ENCODE data around the gene NNMT.

NNMT gene

DNA sequence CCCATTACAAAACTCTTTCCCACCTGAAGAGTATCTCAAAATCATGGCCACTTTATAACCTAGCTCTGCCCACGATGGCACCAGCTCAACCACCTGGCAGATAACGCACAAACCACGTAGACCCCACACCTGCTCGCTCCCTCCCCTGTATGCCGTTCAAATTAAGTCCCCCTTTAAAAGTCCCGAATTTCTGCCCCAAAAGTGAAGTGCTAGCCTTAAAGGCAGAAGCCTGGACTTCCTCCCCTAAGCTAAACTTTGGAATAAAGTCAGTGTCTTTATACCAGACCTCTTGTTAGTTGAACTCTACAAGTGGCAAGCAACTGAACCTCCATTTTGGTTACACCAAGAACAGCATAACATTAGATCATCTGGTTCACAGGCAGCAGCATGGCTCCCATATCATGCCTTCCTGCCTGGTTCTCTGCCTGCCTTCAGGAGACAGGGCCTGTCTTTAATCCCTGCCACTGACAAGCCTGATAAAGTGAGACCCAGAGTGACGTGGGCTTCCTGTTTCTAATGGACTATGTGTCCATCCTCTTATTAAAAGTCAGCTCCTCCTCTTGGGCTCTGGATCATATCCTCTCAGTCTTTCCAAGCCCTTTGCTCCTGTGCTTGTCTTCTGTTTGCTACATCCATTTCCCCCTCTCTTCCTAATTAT is 32.6 kb upstream of the NNMT start:
- no peak for DNase-seq

DNA sequence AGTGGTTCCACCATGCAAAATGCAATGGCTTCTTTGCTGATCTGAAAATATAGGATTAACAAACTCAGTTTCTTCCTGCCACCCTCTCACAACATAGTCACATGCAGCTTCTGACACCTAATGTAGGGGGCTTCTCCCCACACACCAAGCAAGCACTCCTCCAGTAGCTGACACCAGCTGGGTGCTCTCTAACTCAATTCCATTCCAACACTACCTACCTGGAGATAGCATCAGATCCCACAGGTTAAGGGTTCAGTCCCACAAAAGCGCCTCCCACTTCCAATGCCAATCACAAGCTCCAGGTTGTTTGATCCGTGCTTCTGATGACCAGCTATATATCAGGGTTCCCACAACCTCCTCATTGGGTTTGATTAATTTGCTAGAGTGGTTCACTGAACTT is 31.8 kb upstream of the NNMT start:
- no peak for DNase-seq

DNA sequence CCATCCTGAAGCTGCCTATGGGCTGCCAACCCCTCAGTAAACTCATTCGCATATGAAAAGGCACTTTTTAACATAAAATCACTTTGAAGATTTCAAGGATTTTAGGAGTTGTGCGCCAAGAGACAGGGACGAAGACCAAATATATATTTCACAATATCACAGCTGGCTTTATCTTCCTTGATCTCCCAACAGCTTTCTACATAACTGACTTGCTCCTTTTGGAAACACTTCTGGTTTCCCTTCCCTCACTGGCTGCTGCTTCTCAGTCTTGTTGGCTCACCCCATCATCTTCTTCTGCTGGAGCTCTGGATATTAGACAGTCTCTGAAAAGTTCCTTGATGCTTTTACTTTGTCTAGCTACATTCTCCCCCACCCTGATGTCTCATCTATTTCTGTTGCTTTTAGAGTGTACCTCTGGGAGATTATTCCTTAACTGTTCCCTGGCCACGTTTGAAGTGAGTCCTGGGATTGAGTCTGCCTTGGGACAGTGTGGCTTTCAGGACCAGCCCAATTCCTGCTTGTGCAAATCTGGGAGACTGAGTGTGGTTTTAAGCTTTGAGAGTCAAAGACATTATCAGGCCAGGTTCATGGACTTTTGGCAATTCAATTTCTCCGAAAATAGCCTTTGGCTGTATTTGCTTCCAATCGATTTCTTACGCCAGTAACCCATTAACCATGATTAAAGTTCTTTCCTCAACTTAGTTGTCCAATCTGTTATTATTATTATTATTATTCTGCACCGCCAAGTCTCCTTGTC is 30.9 kb upstream of the NNMT start:
- DNase-seq: no peak

DNA sequence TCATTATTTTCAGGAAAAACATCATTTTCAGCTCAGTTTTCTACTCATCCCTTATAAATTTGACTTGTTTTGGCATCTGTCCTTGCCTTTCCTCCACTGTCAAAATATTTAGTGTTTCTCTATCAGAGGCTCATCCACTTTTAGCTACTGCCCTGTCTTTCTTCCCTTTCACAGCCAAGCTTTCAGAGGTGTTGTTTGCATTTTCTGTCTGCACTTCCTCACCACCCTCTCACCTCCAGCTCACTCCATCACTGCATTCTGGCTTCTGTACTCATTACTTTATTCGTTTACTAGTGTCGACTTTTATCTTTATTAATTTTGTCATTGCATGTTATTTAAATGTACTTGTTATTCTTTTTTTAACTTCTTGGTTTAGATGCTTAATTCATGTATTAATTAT is 26.7 kb upstream of the NNMT start:
- no peak for DNase-seq

DNA sequence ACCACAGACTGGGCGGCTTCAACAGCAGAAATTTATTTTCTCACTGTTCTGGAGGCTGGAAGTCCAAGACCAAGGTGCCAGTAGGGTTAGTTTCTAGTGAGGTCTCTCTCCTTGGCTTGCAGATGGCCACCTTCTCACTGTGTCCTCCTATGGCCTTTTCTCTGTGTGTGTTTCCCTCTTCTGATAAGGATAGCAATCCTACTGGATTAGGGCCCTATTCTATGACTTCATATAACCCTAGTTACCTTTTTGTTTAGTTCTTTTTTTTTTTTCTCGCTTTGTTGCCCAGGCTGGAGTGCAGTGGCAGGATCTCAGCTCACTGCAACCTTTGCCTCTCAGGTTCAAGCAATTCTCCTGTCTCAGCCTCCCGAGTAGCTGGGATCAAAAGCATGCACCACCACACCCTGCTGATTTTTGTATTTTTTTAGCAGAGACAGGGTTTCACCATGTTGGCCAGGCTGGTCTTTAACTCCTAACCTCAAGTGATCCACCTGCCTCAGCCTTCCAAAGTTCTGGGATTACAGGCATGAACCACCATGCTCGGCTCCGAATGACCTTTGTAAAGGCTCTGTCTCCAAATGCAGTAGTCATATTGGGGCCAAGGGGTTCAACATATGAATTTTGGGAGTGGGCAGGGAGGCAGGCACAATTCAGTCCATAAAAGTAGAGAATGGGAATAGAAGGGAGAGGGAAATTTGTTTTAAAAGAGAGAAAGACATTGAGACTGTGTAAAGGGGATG is 25.5 kb upstream of the NNMT start:
- DNase-seq: no peak

DNA sequence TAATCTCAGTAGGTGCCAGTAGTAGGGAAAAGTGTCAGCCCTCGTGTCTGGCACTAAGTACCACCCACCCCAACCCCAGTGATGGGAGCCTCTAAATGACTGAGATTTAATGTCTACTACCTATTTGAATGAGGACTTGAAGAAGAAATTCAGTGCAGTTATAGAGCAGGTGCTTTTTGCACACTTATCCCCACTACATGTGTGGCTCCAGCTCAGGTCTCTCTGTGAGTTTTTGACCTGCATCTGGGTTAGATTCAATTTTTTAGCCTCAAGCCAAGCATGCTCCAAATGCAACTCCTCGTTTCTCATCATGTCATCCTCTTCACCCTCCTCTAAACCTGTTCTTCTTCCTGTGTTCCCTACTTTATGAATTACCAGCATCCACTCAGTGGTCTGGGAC is 24.9 kb upstream of the NNMT start:
- DNase-seq: no peak

DNA sequence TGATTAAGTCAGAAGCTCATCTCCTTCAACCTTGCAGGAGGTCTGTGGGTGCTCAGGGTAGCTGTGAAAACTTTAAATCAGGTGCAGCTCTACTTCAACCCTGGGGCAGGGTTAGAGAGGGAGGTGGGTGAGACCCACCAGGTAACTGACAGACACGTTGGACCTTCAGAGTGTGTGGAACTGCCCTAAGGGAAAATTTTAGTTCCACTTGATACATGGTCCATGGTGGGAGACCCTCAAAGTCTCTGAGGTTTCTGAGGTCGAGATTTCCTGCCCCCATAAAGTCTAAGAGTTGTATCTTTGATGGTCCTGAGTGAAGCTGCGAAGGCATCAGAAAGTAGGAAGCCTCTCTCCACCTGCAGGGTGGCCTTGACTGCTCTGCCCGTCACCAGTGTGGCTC is 23.9 kb upstream of the NNMT start:
- DNase-seq: no peak

DNA sequence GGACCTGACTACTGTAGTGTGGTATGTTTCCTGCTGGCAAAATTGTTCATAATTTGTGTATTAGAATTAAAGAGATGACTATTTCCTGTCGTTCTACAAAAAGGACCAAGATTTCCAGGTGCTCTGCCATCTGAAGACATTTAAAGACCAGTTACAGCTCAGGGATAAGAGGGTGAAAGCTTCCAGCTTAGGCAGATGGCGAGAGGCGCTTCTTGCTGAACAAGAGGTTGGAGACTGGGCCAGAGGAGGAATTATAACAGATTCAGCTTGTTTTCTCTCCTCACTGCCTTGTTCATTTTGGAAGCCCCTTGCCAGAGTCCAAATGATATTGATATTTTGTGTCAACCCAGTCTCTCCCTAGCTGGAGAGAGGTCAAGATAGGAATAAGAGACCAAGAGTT is 23.1 kb upstream of the NNMT start:
- DNase-seq: no peak

DNA sequence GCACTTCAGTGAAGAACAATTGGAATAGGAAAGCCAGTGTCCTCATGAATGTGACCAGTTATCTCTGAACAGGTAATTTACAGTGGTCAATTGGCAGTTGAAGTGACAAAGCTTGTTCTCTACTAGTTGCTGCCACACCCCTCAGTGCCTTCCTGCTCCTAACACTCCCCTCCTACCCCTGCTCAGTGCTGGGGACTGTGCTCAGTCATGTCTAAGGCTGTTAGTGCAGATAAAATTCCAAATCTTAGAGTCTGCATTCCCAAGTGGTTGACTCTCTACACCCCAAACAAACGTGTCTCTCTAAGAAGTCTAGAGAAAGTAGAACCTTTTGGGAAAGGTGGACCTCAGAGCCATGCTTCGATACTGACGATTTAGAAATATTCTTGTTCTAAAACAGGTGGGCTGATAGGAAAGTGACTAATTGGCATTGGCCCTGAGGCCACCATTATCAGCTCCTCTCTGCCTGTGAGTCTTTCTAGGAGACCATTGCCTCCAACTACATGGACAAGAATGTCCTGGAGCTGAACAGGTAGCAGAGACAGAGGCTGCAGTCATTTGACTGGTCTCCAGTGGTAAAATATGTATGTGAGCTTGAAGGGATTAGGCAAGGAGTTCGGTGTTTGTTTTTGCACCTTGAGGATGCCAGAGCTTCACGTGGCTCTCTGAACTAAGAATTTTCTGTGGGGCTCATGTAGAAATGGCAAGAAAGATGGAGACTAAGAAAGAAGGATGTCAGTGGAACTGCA is 22.1 kb upstream of the NNMT start:
- no peak for DNase-seq

DNA sequence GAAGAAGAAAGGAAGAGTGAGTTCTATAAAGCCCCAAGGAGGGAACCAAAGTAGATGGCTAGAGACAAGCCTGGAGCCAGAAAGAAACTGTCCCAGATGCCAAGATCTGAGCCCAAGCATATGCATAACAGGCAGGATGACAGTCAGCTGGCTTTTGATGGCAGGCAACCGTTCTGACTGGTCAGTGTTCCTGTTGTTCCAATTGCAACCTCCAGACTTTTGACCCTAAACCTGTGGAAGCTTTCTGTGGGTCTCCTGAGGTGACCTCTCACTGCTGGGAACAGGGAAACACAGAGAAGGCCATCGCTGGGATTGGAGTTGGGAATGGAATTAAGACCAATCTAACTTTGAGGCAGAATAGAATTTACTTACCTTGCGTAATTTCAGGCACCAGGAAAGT is 21.6 kb upstream of the NNMT start:
- no peak for DNase-seq

DNA sequence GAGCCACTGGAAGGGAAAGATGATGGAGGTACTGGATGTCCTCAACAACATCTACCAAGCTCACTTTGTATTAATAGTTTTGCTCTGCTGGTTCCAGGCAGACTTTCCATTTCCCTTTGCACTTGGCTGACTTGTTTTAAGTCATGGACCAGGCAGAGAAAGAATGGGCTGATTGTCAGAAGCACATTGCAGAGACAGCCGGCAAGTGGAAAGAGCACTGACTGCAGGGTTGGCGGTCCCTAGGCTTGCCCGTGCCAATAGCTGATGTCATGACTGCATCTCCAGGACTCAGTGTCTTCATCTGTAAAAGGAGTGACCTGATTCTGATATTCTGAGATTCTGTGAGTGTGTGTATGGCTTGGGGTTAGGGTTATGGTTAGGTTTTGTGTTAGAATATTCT is 20.9 kb upstream of the NNMT start:
- DNase-seq: no peak

DNA sequence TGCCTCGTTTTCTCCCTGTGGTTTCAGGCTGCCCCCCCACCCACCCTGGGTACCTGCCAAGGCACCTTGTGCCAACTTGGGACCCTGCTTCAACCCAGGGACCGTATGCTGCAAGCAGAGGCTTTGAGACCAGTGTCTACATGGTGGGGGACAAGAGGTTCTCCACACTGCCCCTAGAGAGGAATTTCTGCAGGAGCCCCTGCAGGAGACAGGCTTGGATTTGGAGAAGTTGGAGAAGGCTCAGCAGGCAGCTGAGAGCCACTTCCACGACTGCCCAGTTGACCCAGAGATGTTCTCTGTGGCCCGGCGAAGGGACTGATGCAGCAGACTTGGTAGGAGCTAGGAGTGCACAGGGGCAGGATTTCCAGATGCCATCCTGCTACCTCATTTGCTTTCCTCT is 20.1 kb upstream of the NNMT start:
- DNase-seq: no peak

DNA sequence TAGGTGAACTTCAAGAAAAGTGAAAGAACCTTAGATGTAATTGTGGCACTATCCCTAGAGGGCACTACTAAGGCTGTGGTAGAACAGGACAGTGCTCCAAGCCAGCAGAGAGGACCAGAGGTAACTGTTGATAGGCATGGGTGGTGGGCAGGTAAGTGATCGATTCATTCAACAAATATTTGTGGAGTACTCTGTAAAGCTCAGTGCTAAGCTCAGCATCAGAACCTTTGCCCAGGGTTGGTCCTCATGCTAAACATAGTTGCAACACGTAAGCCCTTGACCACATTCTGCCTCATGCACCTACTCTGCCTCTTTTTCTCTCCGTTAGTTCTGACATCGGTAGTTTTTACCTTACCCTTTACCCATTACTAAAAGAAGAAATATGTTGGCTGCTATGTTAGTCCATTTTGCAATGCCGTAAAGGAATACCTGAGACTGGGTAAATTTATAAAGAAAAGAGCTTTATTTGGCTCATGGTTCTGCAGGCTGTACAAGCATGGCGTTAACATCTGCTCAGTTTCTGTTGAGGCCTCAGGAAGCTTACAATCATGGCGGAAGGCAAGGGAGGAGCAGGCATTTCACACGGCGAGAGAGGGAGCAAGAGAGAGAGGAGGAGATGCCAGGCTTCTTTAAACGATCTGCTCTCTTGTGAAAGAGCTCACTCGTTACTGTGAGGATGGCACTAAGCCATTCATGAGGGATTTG is 18.4 kb upstream of the NNMT start:
- DNase-seq: no peak

DNA sequence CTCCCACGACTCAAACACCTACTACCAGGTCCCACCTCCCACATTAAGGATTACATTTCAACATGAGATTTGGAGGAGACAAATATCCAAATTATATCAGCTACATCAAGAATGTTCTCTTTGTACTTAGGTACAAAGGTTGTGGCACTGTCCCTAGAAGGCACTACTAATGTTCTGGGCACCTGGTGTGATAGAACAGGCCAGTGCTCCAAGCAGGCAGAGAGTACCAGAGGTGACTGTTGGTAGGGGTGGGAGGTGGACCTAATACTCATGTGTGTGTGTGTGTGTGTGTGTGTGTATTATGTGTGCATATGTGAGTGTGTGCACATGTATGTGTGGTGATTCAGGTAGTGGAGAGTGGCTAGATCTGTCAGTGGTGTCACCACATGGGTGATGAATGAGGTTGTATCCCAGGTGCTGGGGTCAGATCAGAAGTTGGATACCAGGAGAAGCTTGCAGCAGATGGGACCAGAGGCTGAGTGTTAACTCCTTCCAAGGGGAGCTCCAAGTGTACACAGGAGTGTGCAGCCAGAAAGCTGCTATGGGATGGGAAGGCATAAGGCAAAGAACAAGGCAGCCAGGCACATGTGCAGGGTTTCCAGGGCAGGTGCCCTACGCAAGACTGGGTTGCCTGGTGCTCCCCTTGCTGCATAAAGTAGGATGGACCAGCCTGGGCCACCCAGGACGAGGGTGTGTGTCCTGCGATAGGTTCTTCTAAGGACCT is 17.7 kb upstream of the NNMT start:
- DNase-seq: no peak

DNA sequence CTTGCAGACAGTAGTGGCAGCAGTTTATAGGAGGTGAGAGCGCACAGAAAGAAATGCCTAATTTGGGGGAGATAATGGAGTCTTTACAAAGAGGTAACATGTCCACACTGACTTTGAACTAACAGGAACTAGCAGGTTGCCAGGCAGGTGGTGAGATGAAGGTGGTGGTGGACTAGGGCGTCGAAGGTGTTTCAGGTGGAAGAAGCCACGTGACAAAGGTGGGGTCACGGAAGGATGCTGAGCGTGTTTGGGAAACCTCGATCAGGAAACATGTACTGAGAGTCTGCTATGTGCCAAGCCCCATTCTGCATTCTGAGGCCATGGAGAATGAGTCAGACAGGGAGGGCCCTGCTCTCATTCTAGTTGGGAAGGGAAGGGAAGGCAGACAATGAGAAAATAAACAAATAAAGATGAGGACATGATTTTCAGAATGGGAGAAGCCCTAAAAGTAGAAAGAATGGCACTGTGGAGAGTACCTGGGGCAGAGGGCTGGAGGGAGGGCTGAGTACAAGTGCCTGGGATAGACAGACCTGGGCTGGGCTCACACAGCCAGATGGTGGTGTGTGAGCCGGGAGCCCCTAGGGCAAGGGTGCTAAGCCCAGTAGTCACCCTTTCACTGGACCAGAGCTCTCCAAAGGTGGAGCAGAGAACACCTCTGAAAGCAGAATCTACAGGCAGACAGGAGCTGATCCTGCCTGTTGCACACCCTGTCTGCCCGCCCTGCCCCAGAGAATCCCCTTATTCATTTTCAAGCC is 16.2 kb upstream of the NNMT start:
- no peak for DNase-seq

DNA sequence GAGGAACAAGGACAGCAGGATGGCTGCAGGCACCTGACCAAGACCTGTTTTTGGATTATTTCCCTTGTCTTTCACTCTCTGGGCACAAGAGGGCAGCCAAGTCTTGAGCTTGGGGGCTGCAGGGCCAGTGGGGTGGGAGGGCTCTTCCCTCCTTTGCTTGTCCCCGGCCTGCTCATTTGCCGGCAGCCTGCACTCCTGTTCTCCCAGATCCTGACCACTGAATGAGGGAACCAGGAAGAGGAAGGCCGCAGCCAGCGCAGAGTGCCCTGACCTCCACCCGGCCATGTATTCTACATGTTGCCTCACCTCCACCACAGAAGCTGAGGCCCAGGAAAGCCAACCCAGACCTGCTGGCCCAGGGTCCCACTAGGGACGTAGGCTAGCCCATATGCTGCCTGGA is 15.5 kb upstream of the NNMT start:
- DNase-seq: peak; percentile 48

DNA sequence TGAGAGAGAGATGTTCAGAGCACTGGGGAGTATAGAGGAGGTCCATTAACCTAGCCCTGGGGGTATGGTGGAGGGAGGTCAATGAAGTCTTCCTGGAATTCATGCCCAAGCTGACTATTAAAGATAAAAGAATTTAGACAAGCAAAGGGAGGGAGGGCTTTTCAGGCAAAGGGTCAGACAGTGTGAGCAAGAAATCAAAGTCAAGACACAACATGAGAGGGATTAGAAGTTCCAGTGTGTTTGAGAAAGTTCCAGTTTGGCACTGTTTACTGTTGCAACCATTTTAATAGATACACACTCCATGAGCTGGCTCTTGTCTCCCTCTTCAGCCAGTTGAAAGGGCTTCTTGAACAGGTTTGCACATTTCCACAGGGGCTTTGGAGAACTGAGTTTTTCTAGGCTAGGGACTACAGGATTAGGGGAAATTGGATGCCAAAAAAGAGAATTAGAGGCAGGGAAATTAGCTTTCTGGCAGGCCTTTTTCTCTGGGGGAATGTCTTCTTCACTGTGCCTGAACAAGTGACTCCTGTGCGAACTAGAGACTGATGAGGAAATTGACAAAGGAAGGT is 14.7 kb upstream of the NNMT start:
- DNase-seq: no peak

DNA sequence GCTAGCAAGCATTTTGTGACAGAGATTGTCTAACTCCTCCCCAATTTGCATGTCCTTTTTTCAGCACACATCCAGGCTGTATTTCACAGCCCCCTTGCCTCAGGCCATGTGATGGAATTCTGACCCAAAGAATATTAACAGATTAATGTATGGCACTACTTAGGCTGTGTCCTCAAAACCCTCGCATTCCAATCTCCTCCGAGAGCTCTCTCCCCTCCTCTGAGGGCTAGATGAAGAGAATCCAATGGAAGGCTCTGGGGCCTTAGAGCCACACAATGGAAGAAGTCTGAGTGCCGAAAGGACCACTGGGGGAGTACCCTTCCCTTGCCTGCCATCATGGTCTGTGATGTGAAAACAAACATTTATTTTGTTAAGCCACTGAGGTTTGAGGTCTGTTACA is 13.7 kb upstream of the NNMT start:
- no peak for DNase-seq

DNA sequence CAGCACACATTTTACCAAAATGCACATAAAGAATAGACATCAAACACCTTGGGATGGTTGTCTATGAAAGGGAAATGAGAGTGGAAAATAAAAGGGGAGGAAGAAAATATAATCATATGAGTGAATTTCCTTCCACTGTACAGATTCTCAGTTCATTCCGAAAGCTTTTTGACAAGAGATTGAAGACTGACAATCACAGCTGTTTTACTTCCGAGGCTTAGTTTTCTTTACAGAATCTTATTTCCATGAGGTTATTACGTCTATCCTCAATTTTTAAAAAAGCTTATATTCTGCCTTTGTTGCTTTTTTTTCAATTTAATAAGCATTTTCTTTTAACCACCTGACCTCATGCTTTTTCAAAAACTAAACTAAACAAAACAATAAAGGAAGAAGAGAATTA is 12.8 kb upstream of the NNMT start:
- no peak for DNase-seq

DNA sequence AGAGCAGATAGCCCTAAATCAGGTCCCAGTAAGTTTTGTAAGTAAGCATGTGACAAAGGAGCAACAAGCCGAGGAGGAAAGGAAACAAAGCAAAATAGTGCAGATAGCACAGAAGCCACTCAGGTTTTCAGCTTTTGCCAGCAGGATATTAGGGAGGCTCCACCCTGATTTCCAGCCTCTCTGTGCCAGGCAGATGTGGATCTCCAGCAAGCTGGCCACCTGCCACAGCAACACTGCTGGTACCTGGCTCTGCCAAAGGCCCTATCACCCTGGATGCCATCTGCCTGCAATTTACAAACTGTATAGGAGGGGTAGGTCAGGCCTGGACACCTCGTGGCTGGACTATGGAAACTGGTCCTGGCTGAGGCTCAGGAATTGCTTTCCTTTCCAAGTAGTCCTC is 12.2 kb upstream of the NNMT start:
- DNase-seq: no peak

DNA sequence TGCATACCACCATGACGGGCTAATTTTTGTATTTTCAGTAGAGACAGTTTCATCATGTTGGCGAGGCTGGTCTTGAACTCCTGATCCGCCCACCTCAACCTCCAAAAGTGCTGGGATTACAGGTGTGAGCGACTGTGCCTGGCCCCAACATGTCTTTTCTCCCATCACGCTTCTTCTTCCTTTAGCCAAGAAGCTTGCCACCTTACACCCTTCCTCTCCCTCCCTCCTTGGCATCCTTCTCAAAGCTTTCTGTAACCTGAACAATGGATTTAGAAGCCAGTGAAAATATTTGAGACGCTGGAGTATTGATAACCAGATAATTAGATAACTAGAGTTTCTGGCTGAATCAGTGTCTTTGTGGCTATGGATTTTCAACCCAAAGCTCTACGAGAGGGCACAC is 11.3 kb upstream of the NNMT start:
- no peak for DNase-seq

All from suppressor macrophage treated with lipopolysaccharide for 4 hours (primary cell).